Neural cell (in vitro differentiated cells): ENCODE measurements around the gene ASTL. TPM values are rescaled to one million over a fixed set of nuclear protein-coding genes. Genes with fewer than 3 reads are reported as not detected.

Experiments
- H2AFZ ChIP-seq: fragments of 200-600, 300-800 bp; sonication (generic), shearing (Covaris generic); 2 replicates; pipeline ENCODE4 v1.6.0; 2014; ENCODE audit warnings: low read depth, mild to moderate bottlenecking, antibody characterized with exemption, low read length, moderate library complexity
- H3F3A ChIP-seq: fragments of 200-600 bp; shearing (Covaris generic); 2 replicates; pipeline ENCODE4 v1.6.1; 2016; ENCODE audit warnings: mild to moderate bottlenecking, moderate library complexity, mixed read lengths, antibody characterized with exemption, low read length; ENCODE audit not compliant: insufficient read depth, poor library complexity, severe bottlenecking
- H3K27ac ChIP-seq: fragments of 200-600, 300-800 bp; sonication (generic), shearing (Covaris generic); 2 replicates; pipeline ENCODE4 v1.5.1; 2014; ENCODE audit warnings: mild to moderate bottlenecking, low read length, moderate library complexity
- H3K27me3 ChIP-seq: fragments of 300-800, 200-600 bp; sonication (generic), shearing (Covaris generic); 2 replicates; pipeline ENCODE4 v1.6.0; 2014; ENCODE audit warnings: mild to moderate bottlenecking, low read depth, low read length, moderate library complexity; ENCODE audit not compliant: insufficient read depth
- H3K36me3 ChIP-seq: fragments of 300-800, 200-600 bp; sonication (generic), shearing (Covaris generic); 2 replicates; pipeline ENCODE4 v1.5.1; 2014; ENCODE audit warnings: mild to moderate bottlenecking, antibody characterized with exemption, low read length, moderate library complexity; ENCODE audit not compliant: insufficient read depth
- H3K4me2 ChIP-seq: fragments of 300-800, 200-600 bp; sonication (generic), shearing (Covaris generic); 2 replicates; pipeline ENCODE4 v1.6.0; 2014; ENCODE audit warnings: mild to moderate bottlenecking, low read length
- H3K4me3 ChIP-seq: fragments of 300-800, 200-600 bp; sonication (generic), shearing (Covaris generic); 2 replicates; pipeline ENCODE4 v1.5.1; 2014; ENCODE audit warnings: mild to moderate bottlenecking, low read length, moderate library complexity
- H3K79me2 ChIP-seq: fragments of 200-600 bp; shearing (Covaris generic); replicated peaks from 2 replicates; pipeline ENCODE4 v1.6.0; 2014; ENCODE audit warnings: mild to moderate bottlenecking, low read length, moderate library complexity; ENCODE audit not compliant: insufficient read depth
- H3K9ac ChIP-seq: fragments of 300-800, 200-600 bp; sonication (generic), shearing (Covaris generic); 2 replicates; pipeline ENCODE4 v1.6.1; 2016; ENCODE audit warnings: mild to moderate bottlenecking, low read length, mixed read lengths
- H3K9me2 ChIP-seq: fragments of 200-600 bp; shearing (Covaris generic); 2 replicates; pipeline ENCODE4 v1.6.1; 2016; ENCODE audit warnings: mild to moderate bottlenecking, low read length, mixed read lengths; ENCODE audit not compliant: insufficient read depth
- H3K9me3 ChIP-seq: fragments of 200-600, 300-800 bp; sonication (generic), shearing (Covaris generic); 2 replicates; pipeline ENCODE4 v1.6.1; 2016; ENCODE audit warnings: mild to moderate bottlenecking, mixed run types, low read length, moderate library complexity, mixed read lengths
- H4K20me1 ChIP-seq: fragments of 200-600 bp; shearing (Covaris generic); 2 replicates; pipeline ENCODE4 v1.6.1; 2016; ENCODE audit warnings: mild to moderate bottlenecking, mixed run types; ENCODE audit not compliant: insufficient read depth
- EP300 ChIP-seq: fragments of 450-650 bp; conservative IDR thresholded peaks from 2 replicates; pipeline ENCODE4 v1.6.1; 2014; ENCODE audit warnings: antibody characterized with exemption, mild to moderate bottlenecking, moderate library complexity; ENCODE audit not compliant: poor library complexity, severe bottlenecking
- EZH2 ChIP-seq: fragments of 200-600, 300-800 bp; shearing (Covaris generic), sonication (generic); IDR thresholded peaks from 2 replicates; pipeline ENCODE4 v1.6.1; 2014; ENCODE audit warnings: antibody characterized with exemption, low read length, borderline replicate concordance, mild to moderate bottlenecking; ENCODE audit not compliant: insufficient read depth, poor library complexity, severe bottlenecking
- MXI1 ChIP-seq: fragments of 450-650 bp; conservative IDR thresholded peaks from 2 replicates; pipeline ENCODE4 v1.6.1; 2014; ENCODE audit warnings: antibody characterized with exemption, mild to moderate bottlenecking; ENCODE audit not compliant: poor library complexity, severe bottlenecking
- POLR2AphosphoS5 ChIP-seq: IDR thresholded peaks from 2 replicates; pipeline ENCODE4 v1.6.1; 2012
- RAD21 ChIP-seq: fragments of 450-650 bp; conservative IDR thresholded peaks from 2 replicates; pipeline ENCODE4 v1.6.1; 2014; ENCODE audit warnings: antibody characterized with exemption, mild to moderate bottlenecking, moderate library complexity
- SMC3 ChIP-seq: fragments of 450-650 bp; conservative IDR thresholded peaks from 2 replicates; pipeline ENCODE4 v1.6.1; 2014; ENCODE audit warnings: antibody characterized with exemption, mild to moderate bottlenecking, moderate library complexity; ENCODE audit not compliant: poor library complexity
- TAF1 ChIP-seq: IDR thresholded peaks from 2 replicates; pipeline ENCODE4 v1.6.1; 2012; ENCODE audit warnings: low read depth
- polyA plus RNA-seq: library from polyadenylated mRNA; depleted of rRNA; stranded (reverse); fragments of >200 nt; gene quantifications from 2 replicates; pipeline ENCODE4 v1.2.3, GENCODE V29; 2014
- TF ChIP-seq, protein P1 (sequence below): IDR thresholded peaks from 2 replicates; pipeline ENCODE4 v1.6.1; 2012; ENCODE audit warnings: borderline replicate concordance
- TF ChIP-seq, protein P2 (sequence below): fragments of 450-650 bp; IDR thresholded peaks from 2 replicates; pipeline ENCODE4 v1.5.1; 2014; ENCODE audit warnings: antibody characterized with exemption, mild to moderate bottlenecking, moderate library complexity; ENCODE audit not compliant: poor library complexity, severe bottlenecking

The ASTL gene
- polyA plus RNA-seq, 1 donor from 2014 or later: not detected

GRCh38 chr2:96176661-96177060 is 38.4 kb upstream of the ASTL start:
- no peaks in the 10 kb centered on the region for H3K27me3 ChIP-seq
- no peak overlapping the region for H3K4me2 ChIP-seq
- H3K9me3 ChIP-seq: no peaks in the 10 kb centered on the region
- H3F3A ChIP-seq: no peaks in the 10 kb centered on the region
- no peak overlapping the region for H3K9ac ChIP-seq
- no peak overlapping the region for H3K4me3 ChIP-seq
- TF ChIP-seq POLR2AphosphoS5 (no peak), MXI1 (no peak), EP300 (no peak), SMC3 (no peak), RAD21 (no peak), TAF1 (no peak)
- TF ChIP-seq, protein P1, sequence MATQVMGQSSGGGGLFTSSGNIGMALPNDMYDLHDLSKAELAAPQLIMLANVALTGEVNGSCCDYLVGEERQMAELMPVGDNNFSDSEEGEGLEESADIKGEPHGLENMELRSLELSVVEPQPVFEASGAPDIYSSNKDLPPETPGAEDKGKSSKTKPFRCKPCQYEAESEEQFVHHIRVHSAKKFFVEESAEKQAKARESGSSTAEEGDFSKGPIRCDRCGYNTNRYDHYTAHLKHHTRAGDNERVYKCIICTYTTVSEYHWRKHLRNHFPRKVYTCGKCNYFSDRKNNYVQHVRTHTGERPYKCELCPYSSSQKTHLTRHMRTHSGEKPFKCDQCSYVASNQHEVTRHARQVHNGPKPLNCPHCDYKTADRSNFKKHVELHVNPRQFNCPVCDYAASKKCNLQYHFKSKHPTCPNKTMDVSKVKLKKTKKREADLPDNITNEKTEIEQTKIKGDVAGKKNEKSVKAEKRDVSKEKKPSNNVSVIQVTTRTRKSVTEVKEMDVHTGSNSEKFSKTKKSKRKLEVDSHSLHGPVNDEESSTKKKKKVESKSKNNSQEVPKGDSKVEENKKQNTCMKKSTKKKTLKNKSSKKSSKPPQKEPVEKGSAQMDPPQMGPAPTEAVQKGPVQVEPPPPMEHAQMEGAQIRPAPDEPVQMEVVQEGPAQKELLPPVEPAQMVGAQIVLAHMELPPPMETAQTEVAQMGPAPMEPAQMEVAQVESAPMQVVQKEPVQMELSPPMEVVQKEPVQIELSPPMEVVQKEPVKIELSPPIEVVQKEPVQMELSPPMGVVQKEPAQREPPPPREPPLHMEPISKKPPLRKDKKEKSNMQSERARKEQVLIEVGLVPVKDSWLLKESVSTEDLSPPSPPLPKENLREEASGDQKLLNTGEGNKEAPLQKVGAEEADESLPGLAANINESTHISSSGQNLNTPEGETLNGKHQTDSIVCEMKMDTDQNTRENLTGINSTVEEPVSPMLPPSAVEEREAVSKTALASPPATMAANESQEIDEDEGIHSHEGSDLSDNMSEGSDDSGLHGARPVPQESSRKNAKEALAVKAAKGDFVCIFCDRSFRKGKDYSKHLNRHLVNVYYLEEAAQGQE: no peak
- H3K36me3 ChIP-seq: no peaks in the 10 kb centered on the region
- H3K9me2 ChIP-seq: no peaks in the 10 kb centered on the region
- no peak overlapping the region for H2AFZ ChIP-seq
- no peak overlapping the region for H3K27ac ChIP-seq
- H4K20me1 ChIP-seq: no peaks in the 10 kb centered on the region
- H3K79me2 ChIP-seq: no peaks in the 10 kb centered on the region

DNA sequence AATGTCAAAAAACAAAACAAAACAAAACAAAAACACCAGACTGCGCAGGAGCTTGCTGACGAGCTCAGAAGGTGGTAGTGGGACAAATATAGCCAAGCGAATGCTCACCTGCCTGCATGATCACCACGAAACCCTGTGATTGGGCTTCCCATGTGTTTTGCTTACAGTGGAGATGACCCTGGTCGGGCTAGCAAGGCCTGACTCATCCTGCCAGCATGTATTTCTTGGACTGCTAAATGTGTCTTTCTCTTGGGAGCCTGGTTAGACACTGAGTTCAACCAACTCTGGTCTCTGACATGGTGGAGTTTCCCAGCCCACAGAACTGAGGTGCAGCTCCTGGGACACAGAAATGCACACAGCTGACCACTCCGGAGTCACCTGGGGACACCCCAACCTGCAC is 37.6 kb upstream of the ASTL start:
- Histone ChIP-seq H3K9me3 (no peaks in the 10 kb centered on the region), H3K9ac (no peak overlapping the region), H3F3A (no peaks in the 10 kb centered on the region), H3K4me2 (no peak overlapping the region), H3K36me3 (no peaks in the 10 kb centered on the region), H3K9me2 (no peaks in the 10 kb centered on the region), H3K27me3 (no peaks in the 10 kb centered on the region), H4K20me1 (no peaks in the 10 kb centered on the region), H3K79me2 (no peaks in the 10 kb centered on the region), H2AFZ (no peak overlapping the region), H3K4me3 (no peak overlapping the region), H3K27ac (no peak overlapping the region)
- TF ChIP-seq SMC3: no peak
- no peak for TF ChIP-seq RAD21
- TF ChIP-seq, protein P1: no peak
- no peak for TF ChIP-seq TAF1
- TF ChIP-seq MXI1: no peak
- no peak for TF ChIP-seq POLR2AphosphoS5
- no peak for TF ChIP-seq EZH2
- TF ChIP-seq, protein P2, sequence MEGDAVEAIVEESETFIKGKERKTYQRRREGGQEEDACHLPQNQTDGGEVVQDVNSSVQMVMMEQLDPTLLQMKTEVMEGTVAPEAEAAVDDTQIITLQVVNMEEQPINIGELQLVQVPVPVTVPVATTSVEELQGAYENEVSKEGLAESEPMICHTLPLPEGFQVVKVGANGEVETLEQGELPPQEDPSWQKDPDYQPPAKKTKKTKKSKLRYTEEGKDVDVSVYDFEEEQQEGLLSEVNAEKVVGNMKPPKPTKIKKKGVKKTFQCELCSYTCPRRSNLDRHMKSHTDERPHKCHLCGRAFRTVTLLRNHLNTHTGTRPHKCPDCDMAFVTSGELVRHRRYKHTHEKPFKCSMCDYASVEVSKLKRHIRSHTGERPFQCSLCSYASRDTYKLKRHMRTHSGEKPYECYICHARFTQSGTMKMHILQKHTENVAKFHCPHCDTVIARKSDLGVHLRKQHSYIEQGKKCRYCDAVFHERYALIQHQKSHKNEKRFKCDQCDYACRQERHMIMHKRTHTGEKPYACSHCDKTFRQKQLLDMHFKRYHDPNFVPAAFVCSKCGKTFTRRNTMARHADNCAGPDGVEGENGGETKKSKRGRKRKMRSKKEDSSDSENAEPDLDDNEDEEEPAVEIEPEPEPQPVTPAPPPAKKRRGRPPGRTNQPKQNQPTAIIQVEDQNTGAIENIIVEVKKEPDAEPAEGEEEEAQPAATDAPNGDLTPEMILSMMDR: no peak
- TF ChIP-seq EP300: no peak
